Pulmonary artery endothelial cell (primary cell): Measurements from ENCODE around the gene CFL1. TPM values are rescaled to one million over a fixed set of nuclear protein-coding genes. Genes with fewer than 3 reads are reported as not detected.
"Not testable (repeated sequence)": the region's sequence is repeated elsewhere in the genome, so short reads cannot be mapped to it uniquely, and the experiment has no call there.

Experiments used
- DNase-seq: peaks from one replicate; pipeline ENCODE4 v3.0.0-alpha.2; 2011; ENCODE audit warnings: low read depth, low spot score
- total RNA-seq: library from RNA; depleted of rRNA; stranded (reverse); fragments of >200 nt; gene quantifications from 2 replicates; pipeline ENCODE4 v1.2.3, GENCODE V29; 2014

Gene CFL1
- total RNA-seq, 1 donor from 2014 or later: 1,402 TPM

DNA sequence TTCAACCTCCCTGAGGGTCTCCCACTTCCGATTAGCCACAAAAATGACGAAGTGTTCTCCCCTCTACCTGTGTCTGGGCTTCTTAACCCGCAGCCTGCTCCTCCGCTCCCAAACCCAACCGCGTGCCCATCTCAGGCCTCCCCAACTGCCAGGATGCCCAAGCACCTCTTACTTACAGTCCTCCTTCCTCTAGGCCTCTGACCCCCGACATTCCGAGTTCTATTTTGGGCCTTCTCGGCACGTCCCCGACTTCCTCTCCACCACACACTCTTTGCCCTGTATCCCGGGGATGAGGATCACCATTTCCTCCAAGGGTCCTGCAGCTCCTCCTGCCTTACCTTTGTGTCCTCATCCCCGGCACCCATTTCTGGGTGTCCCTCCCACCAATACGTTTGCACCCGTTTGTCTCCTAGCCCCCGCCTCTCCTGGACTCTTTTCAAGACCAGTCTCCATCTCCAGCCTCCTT lies 1.9 kb upstream of the CFL1 start:
- DNase-seq: no peak

DNA sequence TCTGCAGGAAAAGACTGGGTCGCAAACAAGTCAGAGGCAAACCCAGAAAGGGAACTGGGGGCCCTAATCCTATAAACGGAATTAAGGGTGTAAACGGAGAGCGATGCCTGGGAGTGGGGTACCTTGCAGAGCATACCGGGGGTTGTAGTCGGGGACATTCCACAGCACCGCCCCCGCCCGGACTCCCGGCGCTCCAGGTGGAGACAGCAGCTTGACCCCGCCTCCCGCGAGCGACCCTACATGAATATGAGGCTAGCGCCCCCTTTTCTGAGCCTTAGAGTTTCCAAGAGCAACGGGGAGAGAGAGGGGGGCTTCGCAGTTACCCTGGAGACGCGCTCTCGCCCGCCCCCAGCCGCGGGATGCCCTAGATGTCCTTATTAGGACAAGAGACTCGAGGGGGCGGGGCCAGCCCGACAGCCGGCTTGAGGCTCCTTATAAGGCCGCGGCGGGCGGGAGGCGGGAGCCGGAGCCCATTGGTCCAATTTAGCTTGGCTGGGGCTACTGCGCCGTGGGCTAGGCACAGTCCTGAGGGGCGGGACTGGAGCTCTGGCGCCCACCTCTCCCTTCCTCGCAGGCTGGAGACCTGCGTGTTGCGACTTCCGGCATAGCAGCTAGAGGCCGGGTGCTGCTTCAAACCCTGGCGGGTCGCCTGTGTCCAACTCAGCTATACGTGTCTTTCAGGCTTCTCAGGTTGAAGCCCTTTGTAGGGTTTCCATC lies 1.3 kb upstream of the CFL1 start:
- peak; percentile 95 for DNase-seq

DNA sequence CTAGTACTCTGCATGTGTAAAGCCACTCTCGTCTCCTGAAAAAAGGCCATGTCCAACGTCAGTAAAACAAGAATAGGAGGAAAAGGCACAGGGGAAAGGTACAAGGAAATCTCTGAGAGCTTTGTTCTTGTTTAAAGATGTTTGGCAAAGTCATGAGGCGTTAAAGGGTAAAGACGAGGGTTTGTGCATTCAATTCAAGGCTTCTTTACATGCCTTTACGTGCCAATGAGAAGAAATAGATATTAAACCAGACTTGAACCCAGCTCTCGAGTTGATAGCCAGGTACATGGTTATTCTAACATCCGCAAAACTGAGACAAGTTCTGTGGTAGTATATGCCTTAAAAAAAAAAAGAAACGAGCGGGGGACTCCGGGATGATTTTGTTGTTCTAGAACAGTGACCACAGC lies 704 bp upstream of the CFL1 start:
- no peak for DNase-seq

DNA sequence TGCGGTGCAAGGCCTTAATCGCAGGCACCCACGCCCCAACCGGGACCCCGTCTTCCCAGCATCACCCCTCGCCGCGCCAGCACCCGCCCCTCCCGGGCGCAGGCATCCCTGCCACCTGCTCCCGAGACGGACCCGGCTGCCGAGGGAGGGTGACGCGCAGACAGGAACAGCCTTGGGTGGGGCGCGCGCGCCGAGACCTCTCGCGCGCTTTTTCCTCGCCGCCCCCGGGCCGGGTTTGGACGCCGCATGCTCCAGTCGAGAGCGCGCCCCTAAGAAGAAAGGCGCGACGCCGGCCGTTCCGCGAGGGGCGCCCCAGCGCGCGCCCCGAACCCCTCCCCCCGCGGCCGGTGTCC lies 504 bp downstream of the CFL1 start:
- no peak for DNase-seq

DNA sequence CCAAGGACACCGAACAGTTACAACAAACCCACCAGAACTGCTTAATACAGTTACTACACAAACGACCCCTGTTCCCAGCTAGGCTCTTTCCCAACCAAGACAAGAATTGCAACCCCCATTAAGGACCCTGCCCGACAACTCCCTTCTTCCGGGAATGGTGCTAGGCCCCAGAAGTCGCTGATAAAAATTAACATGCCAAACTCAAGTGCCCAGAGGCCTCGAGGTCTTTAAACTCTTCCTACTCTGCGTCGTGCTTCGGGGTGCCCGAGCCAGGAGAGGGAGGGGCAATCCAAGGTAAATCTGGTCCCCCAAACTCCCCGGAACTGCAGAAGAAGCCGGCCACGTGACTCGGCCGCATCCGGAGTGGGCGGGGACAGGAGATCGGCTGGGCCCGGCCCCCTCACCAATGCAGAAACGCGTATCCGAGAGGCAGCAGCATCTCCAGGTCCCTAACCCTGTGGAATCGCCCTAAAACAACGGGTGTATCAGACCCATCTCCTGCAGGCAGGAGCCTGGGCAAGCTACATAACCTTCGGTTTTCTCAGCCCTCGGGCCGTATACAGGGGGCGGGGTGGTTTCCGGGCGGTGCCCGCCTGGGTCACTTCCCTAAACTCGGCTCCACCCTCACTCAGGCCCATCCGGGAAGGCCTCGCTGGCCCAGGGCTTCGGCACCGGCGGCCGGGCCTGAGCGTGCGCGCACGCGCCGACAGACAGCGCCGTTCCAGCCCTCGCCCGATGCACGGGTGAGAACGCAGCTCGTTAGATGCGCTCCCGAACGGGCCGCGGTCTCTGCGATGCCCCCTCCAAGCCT lies 1.1 kb downstream of the CFL1 start:
- DNase-seq: no peak

DNA sequence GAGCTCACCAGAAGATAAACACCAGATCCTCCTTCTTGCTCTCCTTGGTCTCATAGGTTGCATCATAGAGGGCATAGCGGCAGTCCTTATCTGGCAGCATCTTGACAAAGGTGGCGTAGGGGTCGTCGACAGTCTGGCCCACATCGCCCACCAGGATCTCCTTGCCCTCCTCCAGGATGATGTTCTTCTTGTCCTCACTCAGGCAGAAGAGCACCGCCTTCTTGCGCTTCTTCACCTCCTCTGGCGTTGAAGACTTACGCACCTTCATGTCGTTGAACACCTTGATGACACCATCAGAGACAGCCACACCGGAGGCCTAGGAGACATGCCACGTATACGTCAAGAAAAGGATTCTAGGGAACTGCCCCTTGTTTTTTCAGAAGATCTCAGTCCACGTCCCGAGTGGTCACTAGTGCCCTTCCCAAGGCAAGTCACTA lies 2.0 kb downstream of the CFL1 start:
- DNase-seq: no peak

DNA sequence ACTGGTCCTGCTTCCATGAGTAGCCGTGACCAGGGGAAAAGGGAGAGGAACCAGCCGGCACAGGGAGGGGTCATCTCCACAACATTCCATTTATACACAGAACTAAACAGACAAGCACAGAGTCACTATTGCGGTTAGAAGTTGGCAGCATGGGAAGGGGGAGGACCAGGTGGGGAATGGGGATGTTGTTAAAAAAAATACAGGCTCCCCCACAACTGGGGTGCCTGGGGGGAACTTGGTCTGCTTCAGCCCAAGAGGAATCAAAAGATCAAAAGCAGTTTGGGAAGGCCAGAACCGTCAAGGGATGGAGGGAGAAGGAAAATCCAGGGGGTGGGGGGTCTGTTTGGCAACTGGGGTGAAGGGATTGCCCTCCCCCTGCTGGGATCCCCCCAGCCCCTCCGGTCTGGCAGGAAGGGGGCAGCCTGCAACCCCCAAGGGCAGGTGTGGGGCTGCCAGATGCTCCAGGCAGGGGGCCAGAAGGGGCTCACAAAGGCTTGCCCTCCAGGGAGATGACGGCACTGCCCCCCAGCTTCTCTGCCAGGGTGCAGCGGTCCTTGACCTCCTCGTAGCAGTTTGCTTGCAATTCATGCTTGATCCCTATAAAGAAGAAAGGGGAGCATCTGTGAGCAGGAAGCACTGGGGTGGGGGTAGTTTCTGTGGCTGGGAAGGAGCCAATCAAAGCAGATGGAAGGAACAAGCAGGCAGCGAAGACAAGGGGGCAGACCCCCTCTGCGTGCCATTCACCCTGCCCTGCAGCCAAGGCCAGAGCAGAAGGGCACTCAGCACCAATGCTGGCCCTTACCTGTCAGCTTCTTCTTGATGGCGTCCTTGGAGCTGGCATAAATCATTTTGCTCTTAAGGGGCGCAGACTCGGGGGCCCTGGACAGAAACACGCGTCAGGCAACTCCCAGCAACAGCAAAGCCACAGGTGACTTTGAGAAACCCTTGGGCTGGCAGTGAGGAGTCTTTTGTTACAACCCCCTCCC lies 2.8 kb downstream of the CFL1 start:
- no peak for DNase-seq

DNA sequence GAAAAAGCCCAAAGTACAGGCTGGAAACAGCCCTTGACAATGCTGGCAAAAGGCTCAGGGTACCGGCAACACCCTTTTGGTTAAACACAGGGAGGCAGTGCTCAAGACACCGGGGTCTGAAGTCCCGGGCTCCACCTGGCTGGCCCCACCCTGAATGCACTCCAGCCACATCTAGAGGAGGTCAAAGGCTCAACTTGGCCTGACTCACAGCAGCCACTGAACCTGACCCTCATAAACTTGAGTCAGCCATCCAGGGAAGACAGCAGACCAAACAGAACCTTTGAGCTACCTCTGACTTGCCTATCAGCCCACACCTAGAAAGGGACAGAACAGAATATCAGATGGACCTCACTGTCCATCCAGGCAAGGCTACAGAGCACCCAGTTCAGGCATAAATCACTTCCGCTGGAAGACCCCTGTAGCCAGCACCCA lies 3.8 kb downstream of the CFL1 start:
- no peak for DNase-seq

DNA sequence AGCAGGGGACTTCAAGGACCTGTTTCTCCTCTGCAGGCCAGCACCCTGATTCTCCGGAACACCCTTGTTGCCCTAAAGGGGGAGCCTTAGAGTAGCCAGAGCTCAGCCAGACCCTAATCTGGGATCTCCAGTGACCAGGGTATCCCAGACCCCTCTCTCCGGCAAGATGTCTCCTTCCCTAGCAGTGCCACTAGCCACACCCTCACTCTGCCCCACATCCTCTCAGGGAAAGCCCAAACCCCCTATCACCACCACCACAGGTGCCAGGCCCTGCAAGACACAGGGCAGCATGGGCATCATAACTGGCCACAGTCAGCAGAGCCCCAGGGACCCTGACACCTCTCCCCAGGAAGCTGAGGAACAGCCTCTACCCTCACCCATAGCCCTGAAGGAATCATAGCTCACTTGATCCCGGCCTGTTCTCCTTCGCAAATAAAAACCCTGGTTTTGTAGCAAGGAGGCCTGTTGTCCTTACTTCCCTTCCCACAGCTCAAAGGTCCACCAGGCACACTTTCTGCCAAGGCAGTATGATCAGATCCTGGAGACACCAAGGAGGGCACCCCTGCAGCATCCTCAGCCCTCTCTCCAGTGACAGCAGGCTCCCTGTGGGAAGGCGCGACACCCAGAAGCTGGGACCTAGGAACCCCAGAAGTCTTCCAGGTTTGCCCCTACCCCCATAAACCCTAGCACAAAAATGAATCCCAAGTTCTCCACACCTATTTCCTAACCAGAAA lies 4.6 kb downstream of the CFL1 start:
- no peak for DNase-seq

DNA sequence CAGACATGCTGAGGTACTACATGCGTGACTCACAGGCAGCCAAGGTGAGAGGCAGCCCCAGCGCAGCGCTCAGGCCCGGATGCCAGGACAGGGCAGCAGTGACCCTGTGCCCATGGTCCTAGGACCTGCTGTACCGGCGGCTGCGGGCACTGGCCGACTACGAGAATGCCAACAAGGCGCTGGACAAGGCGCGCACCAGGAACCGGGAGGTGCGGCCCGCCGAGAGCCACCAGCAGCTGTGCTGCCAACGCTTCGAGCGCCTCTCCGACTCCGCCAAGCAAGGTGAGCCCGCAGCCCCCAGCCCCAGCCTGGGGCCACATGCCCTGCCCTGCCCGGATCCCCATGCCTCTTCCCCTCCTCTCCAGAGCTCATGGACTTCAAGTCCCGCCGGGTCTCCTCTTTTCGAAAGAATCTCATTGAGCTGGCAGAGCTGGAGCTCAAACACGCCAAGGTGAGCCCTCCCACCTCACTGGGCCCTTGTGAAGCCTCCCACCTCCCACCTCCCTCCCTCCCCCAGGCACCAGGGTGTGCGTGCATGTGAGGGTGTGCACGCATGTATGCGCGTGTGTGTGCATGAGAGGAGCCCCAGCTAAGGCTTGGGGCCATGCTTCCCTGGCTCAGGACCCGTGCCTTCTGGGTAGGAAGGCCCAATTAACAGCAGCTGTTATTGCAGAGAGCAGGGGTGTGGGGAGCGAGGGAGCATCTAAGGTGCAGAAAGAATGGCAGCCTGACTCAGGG lies 5.3 kb downstream of the CFL1 start:
- no peak for DNase-seq

DNA sequence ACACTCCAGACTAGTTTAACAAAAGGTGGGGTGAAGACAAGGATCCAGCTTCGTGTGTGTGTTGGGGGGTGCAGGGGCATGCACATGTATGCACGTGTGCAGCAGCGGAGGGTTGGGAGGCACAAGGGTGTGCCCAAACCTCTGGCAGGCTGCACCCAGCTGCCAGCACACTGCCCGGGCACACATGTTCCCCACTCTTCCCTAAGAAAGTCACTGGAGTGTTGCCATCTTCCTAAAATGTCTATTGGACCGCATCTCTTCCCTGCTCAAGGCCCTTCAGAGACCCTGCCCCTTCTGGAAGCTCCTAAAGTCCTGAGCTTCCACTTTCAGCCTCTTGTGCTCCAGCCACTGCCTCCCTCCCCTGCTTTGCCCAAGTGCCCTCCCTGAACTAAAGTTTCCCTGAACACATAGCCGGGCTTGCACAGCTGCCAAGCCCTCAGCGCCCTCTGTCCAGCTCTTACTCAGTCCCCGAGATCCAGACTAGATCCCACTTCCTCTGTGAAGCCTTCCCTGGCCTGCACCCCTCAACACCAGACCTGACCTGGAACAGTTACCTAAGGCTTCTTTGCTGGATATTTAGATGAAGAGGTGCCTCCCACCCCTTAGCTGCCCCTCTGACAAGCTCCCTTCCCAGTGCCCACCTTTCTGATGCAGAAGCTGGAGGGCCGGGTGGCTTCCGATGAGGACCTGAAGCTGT lies 6.0 kb downstream of the CFL1 start:
- no peak for DNase-seq

DNA sequence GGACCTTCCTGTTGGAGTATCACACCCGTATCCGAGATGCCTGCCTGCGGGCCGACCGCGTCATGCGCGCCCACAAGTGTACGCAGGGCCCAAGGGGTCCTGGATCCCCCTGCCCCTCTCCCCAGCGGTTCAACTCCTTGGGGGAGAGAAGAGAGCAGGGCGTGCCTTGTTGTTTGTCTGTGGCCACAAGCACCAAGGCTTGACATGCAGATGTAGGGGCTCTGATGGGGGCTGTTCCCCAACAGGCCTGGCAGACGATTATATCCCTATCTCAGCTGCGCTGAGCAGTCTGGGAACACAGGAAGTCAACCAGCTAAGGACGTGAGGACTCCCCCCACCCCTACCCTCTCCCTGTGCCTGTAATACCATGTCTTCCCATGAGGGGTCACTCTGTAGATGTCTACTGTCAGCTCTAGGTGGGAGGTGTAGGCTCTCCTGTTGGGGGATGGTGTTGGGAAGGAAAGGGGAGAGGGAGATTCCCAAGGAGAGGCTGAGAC lies 6.8 kb downstream of the CFL1 start:
- DNase-seq: no peak

DNA sequence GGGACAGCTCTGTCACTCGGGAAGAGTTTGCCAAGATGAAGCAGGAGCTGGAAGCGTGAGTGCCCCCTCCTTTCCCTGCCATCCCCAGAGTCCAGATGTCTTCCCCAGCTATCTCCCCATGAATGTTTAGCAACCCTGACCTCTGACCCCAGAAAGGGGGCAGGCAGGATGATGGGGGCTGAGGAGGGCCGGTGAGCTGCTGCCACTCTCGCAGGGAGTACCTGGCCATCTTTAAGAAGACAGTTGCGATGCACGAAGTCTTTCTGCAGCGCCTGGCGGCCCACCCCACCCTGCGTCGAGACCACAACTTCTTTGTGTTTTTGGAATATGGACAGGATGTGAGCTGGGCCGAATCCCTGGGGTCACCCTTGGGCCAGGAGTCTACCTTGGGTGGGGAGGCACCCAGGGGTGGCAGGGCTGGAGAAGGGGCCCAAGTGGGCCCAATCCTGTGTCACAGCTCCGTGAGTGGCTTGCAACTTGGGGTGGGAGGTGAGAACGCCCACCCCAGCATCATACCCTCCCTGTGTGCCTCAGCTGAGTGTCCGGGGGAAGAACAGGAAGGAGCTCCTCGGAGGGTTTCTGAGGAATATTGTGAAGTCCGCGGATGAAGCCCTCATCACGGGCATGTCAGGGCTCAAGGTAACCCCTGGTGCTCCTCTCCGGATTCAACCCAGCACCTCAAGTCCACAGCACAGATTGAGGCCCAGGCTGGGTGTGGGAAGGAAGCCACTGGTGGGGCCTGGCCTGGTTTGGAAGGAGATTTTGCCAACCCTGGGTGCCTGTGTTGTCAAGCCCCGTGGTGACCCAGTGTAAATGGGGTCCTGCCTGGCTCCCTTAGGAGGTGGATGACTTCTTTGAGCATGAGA lies 7.5 kb downstream of the CFL1 start:
- no peak for DNase-seq

DNA sequence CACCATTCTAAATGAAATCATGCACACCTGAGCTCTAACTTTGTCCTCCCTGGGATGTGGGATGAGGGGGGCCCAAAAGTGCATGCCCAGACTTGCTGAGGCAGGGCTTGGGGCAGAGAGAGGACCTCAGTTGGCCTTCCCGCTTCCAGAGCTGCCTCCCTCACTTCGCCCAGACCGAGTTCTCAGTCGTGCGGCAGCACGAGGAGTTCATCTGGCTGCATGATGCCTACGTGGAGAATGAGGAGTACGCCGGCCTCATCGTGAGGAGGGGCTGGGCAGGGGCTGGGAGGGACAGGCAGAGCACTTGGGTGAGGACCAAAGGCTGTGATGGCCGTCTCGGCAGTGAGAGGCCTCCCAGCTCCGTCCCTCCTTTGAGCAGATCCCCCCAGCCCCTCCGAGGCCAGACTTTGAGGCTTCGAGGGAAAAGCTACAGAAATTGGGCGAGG lies 8.2 kb downstream of the CFL1 start:
- DNase-seq: no peak

DNA sequence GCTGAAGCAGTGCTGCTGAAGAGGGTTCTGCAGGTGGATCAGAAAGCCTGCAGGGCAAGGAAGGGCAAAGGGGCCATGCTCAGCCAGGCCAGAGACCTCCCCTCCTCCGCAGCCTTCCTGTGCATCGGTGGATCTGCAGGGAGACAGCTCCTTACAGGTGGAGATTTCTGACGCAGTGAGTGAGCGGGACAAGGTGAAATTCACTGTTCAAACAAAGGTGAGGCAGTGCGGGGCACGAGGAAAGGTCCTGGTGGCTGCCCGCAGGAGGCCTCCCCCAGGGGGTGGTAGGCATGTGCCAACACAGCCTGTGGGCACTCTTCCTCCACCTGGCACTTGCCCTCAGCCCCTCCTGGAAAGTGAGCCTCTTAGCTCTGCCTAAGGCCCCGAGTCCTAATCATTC lies 8.6 kb downstream of the CFL1 start:
- DNase-seq: no peak

DNA sequence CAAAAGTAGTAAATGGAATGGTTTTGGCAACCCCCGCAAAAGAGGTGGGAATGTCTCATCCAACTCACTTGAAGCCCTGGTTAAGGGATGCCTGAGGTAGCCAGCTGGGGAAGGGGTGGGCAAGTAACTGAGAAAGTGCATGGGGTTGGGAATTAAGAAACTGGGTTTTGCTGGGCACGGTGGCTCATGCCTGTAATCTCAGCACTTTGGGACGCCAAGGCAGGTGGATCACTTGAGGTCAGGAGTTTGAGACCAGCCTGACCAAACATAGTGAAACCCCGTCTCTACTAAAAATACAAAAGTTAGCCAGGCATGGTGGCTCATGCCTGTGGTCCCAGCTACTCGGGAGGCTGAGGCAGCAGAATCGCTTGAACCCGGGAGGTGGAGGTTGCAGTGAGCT lies 9.3 kb downstream of the CFL1 start:
- not testable (repeated sequence) for DNase-seq

DNA sequence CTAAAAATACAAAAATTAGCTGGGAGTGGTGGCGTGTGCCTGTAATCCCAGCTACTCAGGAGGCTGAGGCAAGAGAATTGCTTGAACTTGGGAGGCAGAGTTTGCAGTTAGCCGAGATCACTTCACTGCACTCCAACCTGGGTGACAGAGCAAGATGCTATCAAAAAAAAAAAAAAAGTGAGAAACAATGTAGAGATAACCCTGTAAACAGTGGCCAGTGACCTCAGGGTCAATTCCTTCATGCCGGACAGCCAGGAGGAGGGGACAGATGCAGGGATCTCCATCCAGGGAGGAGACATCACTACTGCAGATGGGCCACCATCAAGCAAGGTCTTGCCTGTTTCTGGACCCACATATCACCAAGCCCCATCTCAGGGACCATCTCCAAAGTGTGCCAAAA lies 10.2 kb downstream of the CFL1 start:
- no peak for DNase-seq

DNA sequence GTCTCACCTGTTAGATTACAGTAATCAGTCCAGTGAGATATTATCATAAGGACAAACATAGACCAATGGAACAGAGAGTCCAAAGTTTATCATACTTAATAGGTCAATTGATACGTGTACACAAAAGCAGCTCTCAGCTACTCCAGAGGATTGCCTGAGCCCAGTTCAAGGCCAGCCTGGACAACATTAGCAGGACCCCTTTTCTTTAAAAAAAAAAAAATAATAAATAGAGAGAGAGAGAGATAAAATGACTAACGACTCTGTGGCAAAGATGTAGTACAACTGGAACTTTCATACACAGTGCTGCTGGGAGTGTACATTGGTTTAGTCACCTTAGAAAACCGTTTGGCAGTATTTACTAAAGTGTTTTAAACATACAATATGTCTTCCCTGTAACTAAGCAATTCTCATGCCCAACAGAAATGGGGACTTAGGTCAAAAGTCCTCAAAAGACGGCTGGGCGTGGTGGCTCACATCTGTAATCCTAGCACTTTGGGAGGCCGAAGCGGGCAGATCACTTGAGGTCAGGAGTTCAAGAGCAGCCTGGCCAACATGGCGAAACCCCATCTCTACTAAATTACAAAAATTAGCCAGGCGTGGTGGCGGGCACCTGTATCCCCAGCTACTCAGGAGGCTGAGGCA lies 13.6 kb downstream of the CFL1 start:
- no peak for DNase-seq
